ENCODE data around the gene VN1R4. TPM values are rescaled to one million over a fixed set of nuclear protein-coding genes. Genes with fewer than 3 reads are reported as not detected.
"Not testable (repeated sequence)": the region's sequence is repeated elsewhere in the genome, so short reads cannot be mapped to it uniquely, and the experiment has no call there.

Gene VN1R4
- total and polyA plus RNA-seq, 2 donors (not counting 3 experiments of a cell fraction or from before 2014, with no cell fraction given) = not detected

GRCh38 chr19:53222716-53223115, 44.8 kb downstream of the VN1R4 start:
- H3K79me2 ChIP-seq (ENCODE audit: control insufficient read depth, insufficient read depth, low read length); H3K27ac ChIP-seq (ENCODE audit: insufficient read depth, low read depth, low read length); H3K4me3 ChIP-seq (replicated peaks in 1 of 3; ENCODE audit: insufficient read depth in 1 of 3, low read depth in 1 of 3, low read length in 3 of 3); H3K27me3 ChIP-seq (ENCODE audit: control insufficient read depth in 2 of 2, insufficient read depth in 2 of 2, low read length in 2 of 2); BruUV-seq (replicated peaks); H3K9ac ChIP-seq (replicated peaks; ENCODE audit: extremely low read depth, insufficient read depth, low read length); POLR2A ChIA-PET; H3K9me3 ChIP-seq (replicated peaks; ENCODE audit: control insufficient read depth, insufficient read depth, low read length); H3K4me2 ChIP-seq (ENCODE audit: insufficient read depth, low read length); intact Hi-C loops (cut with micrococcal nuclease); H4K20me1 ChIP-seq (replicated peaks; ENCODE audit: control insufficient read depth, extremely low read depth, insufficient read depth, low read length); H3K36me3 ChIP-seq (ENCODE audit: control insufficient read depth in 2 of 2, extremely low read depth in 1 of 2, insufficient read depth in 2 of 2, low read length in 2 of 2); DNase-seq (ENCODE audit: low read depth, low spot score); dilution Hi-C loops (cut with MboI; ENCODE audit: extremely low pct_ligation_motif_present, low sequenced_read_pairs); CTCF ChIA-PET; FAIRE-seq; H2AFZ ChIP-seq (ENCODE audit: low read depth, low read length); H3K4me1 ChIP-seq (ENCODE audit: control insufficient read depth, extremely low read depth, insufficient read depth, low read length); H3K9me1 ChIP-seq (replicated peaks; ENCODE audit: control insufficient read depth, extremely low read depth, insufficient read depth, low read length): not testable (repeated sequence)

Other genes starting within 250 kb of the VN1R4 start
- gene ERVV-2, start 223.0 kb downstream of the VN1R4 start, total RNA-seq = not detected in 2 replicates
- gene ERVV-2, start 223.0 kb downstream of the VN1R4 start, polyA plus RNA-seq = not detected in 2 replicates
- 16.4 and 19.7 TPM in 2 replicates for gene ZNF160, start 164.3 kb downstream of the VN1R4 start, total RNA-seq
- 11.3 and 12.7 TPM in 2 replicates for gene ZNF160, start 164.3 kb downstream of the VN1R4 start, polyA plus RNA-seq
- 0.69 TPM in 1 of 2 replicates, not detected in the other for gene ZNF415, start 134.8 kb downstream of the VN1R4 start, total RNA-seq
- 0.30 and 0.48 TPM in 2 replicates for gene ZNF415, start 134.8 kb downstream of the VN1R4 start, polyA plus RNA-seq
- gene ZNF347, start 108.7 kb downstream of the VN1R4 start, total RNA-seq = 6.3 and 6.6 TPM in 2 replicates
- gene ZNF347, start 108.7 kb downstream of the VN1R4 start, polyA plus RNA-seq = 0.94 and 1.5 TPM in 2 replicates
- gene ZNF665, start 74.4 kb downstream of the VN1R4 start, total RNA-seq = 1.8 and 2.1 TPM in 2 replicates
- 1.3 and 2.7 TPM in 2 replicates for gene ZNF665, start 74.4 kb downstream of the VN1R4 start, polyA plus RNA-seq
- 15.8 and 21.0 TPM in 2 replicates for gene ZNF677, start 12.8 kb downstream of the VN1R4 start, total RNA-seq
- 10.0 and 13.4 TPM in 2 replicates for gene ZNF677, start 12.8 kb downstream of the VN1R4 start, polyA plus RNA-seq
- not detected in 2 replicates for gene VN1R2, start 9.4 kb downstream of the VN1R4 start, total RNA-seq
- gene VN1R2, start 9.4 kb downstream of the VN1R4 start, polyA plus RNA-seq = not detected in 2 replicates
- gene ZNF845, start 66.0 kb upstream of the VN1R4 start, total RNA-seq = 4.6 and 5.0 TPM in 2 replicates
- gene ZNF845, start 66.0 kb upstream of the VN1R4 start, polyA plus RNA-seq = 0.78 and 0.88 TPM in 2 replicates
- 3.7 and 3.8 TPM in 2 replicates for gene ZNF525, start 98.0 kb upstream of the VN1R4 start, total RNA-seq
- 0.59 and 1.2 TPM in 2 replicates for gene ZNF525, start 98.0 kb upstream of the VN1R4 start, polyA plus RNA-seq
- 7.3 and 7.7 TPM in 2 replicates for gene ZNF765, start 127.4 kb upstream of the VN1R4 start, total RNA-seq
- 2.5 and 2.7 TPM in 2 replicates for gene ZNF765, start 127.4 kb upstream of the VN1R4 start, polyA plus RNA-seq
- 7.3 and 8.8 TPM in 2 replicates for gene ZNF761, start 164.3 kb upstream of the VN1R4 start, total RNA-seq
- 5.7 and 6.4 TPM in 2 replicates for gene ZNF761, start 164.3 kb upstream of the VN1R4 start, polyA plus RNA-seq
- gene ZNF813, start 200.0 kb upstream of the VN1R4 start, total RNA-seq = 2.3 TPM in 2 replicates
- gene ZNF813, start 200.0 kb upstream of the VN1R4 start, polyA plus RNA-seq = 0.37 and 0.47 TPM in 2 replicates